ENCODE measurements around the gene SOX15. TPM values are rescaled to one million over a fixed set of nuclear protein-coding genes. Genes with fewer than 3 reads are reported as not detected.

Gene SOX15
- total and polyA plus RNA-seq, 5 donors from 2014 or later, result not detected

DNA sequence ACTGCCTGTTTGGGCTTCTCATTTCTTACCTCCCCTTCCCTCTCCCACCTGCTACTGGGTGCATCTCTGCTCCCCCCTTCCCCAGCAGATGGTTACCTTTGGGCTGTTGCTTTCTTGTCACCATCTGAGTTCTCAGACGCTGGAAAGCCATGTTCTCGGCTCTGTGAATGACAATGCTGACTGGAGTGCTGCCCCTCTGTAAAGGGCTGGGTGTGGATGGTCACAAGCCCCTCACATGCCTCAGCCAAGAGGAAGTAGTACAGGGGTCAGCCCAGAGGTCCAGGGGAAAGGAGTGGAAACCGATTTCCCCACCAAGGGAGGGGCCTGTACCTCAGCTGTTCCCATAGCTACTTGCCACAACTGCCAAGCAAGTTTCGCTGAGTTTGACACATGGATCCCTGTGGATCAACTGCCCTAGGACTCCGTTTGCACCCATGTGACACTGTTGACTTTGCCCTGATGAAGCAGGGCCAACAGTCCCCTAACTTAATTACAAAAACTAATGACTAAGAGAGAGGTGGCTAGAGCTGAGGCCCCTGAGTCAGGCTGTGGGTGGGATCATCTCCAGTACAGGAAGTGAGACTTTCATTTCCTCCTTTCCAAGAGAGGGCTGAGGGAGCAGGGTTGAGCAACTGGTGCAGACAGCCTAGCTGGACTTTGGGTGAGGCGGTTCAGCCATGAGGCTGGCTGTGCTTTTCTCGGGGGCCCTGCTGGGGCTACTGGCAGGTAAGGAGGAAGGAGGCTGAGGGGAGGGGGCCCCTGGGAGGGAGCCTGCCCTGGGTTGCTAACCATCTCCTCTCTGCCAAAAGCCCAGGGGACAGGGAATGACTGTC, 10.7 kb downstream of the SOX15 start, which contains the start of gene CD68:
TSS of gene CD68 (plus strand) at position 638 of the 833 bp plus-strand sequence. CDS start at position 678, 40 bp downstream.
- peak within 1 kb of the TSS; percentile 67 to 98 (median 90) for H3K27ac Mint-ChIP-seq
- Histone ChIP-seq H3K36me3 (ENCODE audit: control insufficient read depth, insufficient read depth, low read length) (peaks cover 47% of the 10 kb centered on the region), H3K27ac (ENCODE audit: insufficient read depth, low read length, poor library complexity, severe bottlenecking) (peak within 1 kb of the TSS; percentile 63), H3K9me3 (ENCODE audit: control insufficient read depth in 2 of 2, low read length in 2 of 2) (no peaks in the 10 kb centered on the region), H3K27me3 (ENCODE audit: control insufficient read depth, insufficient read depth, low read length) (no peaks in the 10 kb centered on the region), H3K4me3 (ENCODE audit: low read depth, low read length) (peak within 1 kb of the TSS; percentile 2), H3K4me1 (ENCODE audit: control insufficient read depth, insufficient read depth, low read length, poor library complexity, severe bottlenecking) (peaks cover 46% of the 10 kb centered on the region)
- peaks cover 10 to 91% (median 50%) of the 10 kb centered on the region in 4 donors for H3K4me1 Mint-ChIP-seq
- peak within 1 kb of the TSS; percentile 48 to 96 (median 64) for H3K4me3 Mint-ChIP-seq
- H3K27me3 Mint-ChIP-seq, result no peaks in the 10 kb centered on the region
- H3K36me3 Mint-ChIP-seq, result peaks cover 47% of the 10 kb centered on the region
- peak in 1 of 3 donors; percentile 79 for DNase-seq
- H3K9me3 Mint-ChIP-seq, result no peaks in the 10 kb centered on the region
- peak; percentile 50 to 55 for ATAC-seq (ENCODE audit: low read depth in 2 of 2)

- Histone ChIP-seq H3K4me3 (ENCODE audit: low read depth, low read length) (no peak overlapping the region), H3K36me3 (ENCODE audit: control insufficient read depth, insufficient read depth, low read length) (peaks cover 49% of the 10 kb centered on the region), H3K4me1 (ENCODE audit: control insufficient read depth, insufficient read depth, low read length, poor library complexity, severe bottlenecking) (peaks cover 41% of the 10 kb centered on the region), H3K9me3 (ENCODE audit: control insufficient read depth in 2 of 2, low read length in 2 of 2) (no peaks in the 10 kb centered on the region), H3K27me3 (ENCODE audit: control insufficient read depth, insufficient read depth, low read length) (no peaks in the 10 kb centered on the region), H3K27ac (ENCODE audit: insufficient read depth, low read length, poor library complexity, severe bottlenecking) (no peak overlapping the region)
- Mint-ChIP-seq H3K4me3 (peak overlapping the region in 2 of 4 donors; percentile 43 to 96), H3K4me1 (peaks cover 5 to 87% (median 50%) of the 10 kb centered on the region in 4 donors), H3K27me3 (peaks cover 9% of the 10 kb centered on the region), H3K27ac (peak overlapping the region in 2 of 3 donors; percentile 62 to 90), H3K36me3 (peaks cover 52% of the 10 kb centered on the region), H3K9me3 (peaks cover 0 to 1% (median 0%) of the 10 kb centered on the region in 7 donors)
- ATAC-seq (ENCODE audit: low read depth in 2 of 2) (no peak), DNase-seq (no peak)
Measured at GRCh38 chr17:7577327-7578199, 12.3 kb downstream of the SOX15 start.

DNA sequence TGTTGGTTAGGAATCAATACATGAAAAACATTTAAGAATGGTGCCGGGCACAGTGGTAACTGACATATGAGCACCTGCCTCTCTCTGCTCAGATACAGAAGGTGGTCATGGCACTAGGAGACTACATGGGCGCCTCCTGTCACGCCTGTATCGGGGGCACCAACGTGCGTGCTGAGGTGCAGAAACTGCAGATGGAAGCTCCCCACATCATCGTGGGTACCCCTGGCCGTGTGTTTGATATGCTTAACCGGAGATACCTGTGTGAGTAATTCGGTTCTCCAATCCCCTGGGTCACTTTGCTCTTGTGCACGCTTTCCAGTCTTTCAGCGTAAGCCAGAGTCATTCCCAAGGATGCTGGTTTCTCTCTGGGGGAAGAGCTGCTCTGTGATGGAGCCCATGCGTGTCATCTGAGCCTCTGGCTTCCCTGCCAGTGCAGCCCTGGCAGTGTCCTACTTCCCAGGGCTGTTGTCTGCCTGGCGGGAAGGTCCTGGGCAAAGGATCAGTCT, 13.4 kb downstream of the SOX15 start:
- no peak for ATAC-seq (ENCODE audit: low read depth in 2 of 2)
- peaks cover 39% of the 10 kb centered on the region for H3K4me1 ChIP-seq (ENCODE audit: control insufficient read depth, insufficient read depth, low read length, poor library complexity, severe bottlenecking)
- H3K27me3 Mint-ChIP-seq, result peaks cover 11% of the 10 kb centered on the region

DNA sequence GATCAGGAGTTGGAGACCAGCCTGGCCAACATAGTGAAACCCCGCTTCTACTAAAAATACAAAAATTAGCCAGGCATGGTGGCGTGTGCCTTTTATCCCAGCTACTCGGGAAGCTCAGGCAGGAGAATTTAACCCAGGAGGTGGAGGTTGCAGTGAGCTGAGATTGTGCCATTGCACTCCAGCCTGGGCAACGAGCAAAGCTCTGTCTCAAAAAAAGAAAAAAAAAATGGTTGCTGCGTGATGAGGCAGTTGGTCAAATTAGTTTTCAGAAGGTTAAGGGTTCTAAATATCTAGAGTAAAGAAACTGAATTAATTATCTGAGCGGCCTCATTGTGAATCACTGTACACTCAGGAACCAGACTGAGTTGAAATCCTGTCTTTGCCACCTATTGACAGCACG, 13.9 kb downstream of the SOX15 start:
- Histone ChIP-seq H3K27me3 (ENCODE audit: control insufficient read depth, insufficient read depth, low read length) (no peaks in the 10 kb centered on the region), H3K27ac (ENCODE audit: insufficient read depth, low read length, poor library complexity, severe bottlenecking) (no peak overlapping the region), H3K9me3 (ENCODE audit: control insufficient read depth in 2 of 2, low read length in 2 of 2) (no peaks in the 10 kb centered on the region), H3K4me1 (ENCODE audit: control insufficient read depth, insufficient read depth, low read length, poor library complexity, severe bottlenecking) (peaks cover 39% of the 10 kb centered on the region), H3K4me3 (ENCODE audit: low read depth, low read length) (no peak overlapping the region), H3K36me3 (ENCODE audit: control insufficient read depth, insufficient read depth, low read length) (peaks cover 49% of the 10 kb centered on the region)
- Mint-ChIP-seq H3K27me3 (peaks cover 11% of the 10 kb centered on the region), H3K9me3 (peaks cover 0 to 1% (median 0%) of the 10 kb centered on the region in 7 donors), H3K4me1 (peaks cover 5 to 83% (median 49%) of the 10 kb centered on the region in 4 donors), H3K27ac (peak overlapping the region in 1 of 3 donors; percentile 97), H3K4me3 (peak overlapping the region in 3 of 4 donors; percentile 28 to 96 (median 29)), H3K36me3 (peaks cover 55% of the 10 kb centered on the region)
- ATAC-seq (ENCODE audit: low read depth in 2 of 2), result no peak
- DNase-seq, result no peak

More for the DNA sequence above, 13.4 kb downstream of the SOX15 start:
- Mint-ChIP-seq H3K4me1 (peaks cover 5 to 86% (median 50%) of the 10 kb centered on the region in 4 donors), H3K4me3 (peak overlapping the region; percentile 4 to 96 (median 32)), H3K9me3 (peaks cover 0 to 1% (median 0%) of the 10 kb centered on the region in 7 donors), H3K36me3 (peaks cover 52% of the 10 kb centered on the region), H3K27ac (peak overlapping the region in 2 of 3 donors; percentile 42 to 62)
- H3K27me3 ChIP-seq (ENCODE audit: control insufficient read depth, insufficient read depth, low read length), result no peaks in the 10 kb centered on the region
- DNase-seq, result no peak
- H3K36me3 ChIP-seq (ENCODE audit: control insufficient read depth, insufficient read depth, low read length), result peaks cover 49% of the 10 kb centered on the region
- no peaks in the 10 kb centered on the region for H3K9me3 ChIP-seq (ENCODE audit: control insufficient read depth in 2 of 2, low read length in 2 of 2)
- no peak overlapping the region for H3K27ac ChIP-seq (ENCODE audit: insufficient read depth, low read length, poor library complexity, severe bottlenecking)
- no peak overlapping the region for H3K4me3 ChIP-seq (ENCODE audit: low read depth, low read length)

GRCh38 chr17:7575481-7575883, 14.4 kb downstream of the SOX15 start:
- Histone ChIP-seq H3K27me3 (ENCODE audit: control insufficient read depth, insufficient read depth, low read length) (no peaks in the 10 kb centered on the region), H3K36me3 (ENCODE audit: control insufficient read depth, insufficient read depth, low read length) (peaks cover 53% of the 10 kb centered on the region), H3K4me3 (ENCODE audit: low read depth, low read length) (peak overlapping the region; percentile 76), H3K9me3 (ENCODE audit: control insufficient read depth in 2 of 2, low read length in 2 of 2) (no peaks in the 10 kb centered on the region), H3K27ac (ENCODE audit: insufficient read depth, low read length, poor library complexity, severe bottlenecking) (peak overlapping the region; percentile 97), H3K4me1 (ENCODE audit: control insufficient read depth, insufficient read depth, low read length, poor library complexity, severe bottlenecking) (peaks cover 39% of the 10 kb centered on the region)
- peaks cover 0 to 1% (median 0%) of the 10 kb centered on the region in 7 donors for H3K9me3 Mint-ChIP-seq
- DNase-seq, result no peak
- no peak for ATAC-seq (ENCODE audit: low read depth in 2 of 2)
- peaks cover 60% of the 10 kb centered on the region for H3K36me3 Mint-ChIP-seq
- H3K4me3 Mint-ChIP-seq, result peak overlapping the region; percentile 96 to 99 (median 98)
- peaks cover 11% of the 10 kb centered on the region for H3K27me3 Mint-ChIP-seq
- H3K27ac Mint-ChIP-seq, result peak overlapping the region in 1 of 3 donors; percentile 97
- peaks cover 5 to 78% (median 46%) of the 10 kb centered on the region in 4 donors for H3K4me1 Mint-ChIP-seq

DNA sequence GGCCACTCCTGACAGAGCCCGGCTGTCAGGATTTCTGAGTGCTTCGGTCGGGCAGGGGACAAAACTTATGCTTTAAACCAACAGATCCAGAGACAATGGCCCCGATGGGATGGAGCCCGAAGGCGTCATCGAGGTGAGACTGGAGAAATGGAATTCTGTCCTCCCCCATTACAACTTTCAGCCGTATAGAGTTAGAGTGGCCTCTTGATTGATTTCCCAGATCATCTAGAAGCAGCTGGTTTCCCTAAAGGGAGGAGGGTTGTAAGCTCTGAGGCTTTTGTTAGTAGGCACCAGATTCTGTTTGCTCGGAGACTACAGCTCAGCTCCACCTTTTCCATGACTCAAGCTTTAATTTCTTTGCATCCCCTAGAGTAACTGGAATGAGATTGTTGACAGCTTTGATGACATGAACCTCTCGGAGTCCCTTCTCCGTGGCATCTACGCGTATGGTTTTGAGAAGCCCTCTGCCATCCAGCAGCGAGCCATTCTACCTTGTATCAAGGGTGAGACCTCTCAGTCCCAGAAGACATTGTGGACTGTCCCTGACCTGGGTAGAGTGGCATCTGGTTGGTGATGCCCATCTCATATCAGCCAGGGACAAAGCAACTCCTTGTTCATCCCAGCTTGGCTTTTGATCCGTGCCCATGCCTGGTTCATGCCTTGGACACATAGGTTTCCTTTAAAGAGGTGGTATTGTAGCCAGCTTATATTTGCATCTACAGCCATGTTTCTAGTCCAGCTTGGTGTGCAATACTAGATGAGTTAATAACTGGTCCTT, 15.5 kb downstream of the SOX15 start:
- ATAC-seq (ENCODE audit: low read depth in 2 of 2) (no peak), DNase-seq (no peak)
- peaks cover 63% of the 10 kb centered on the region for H3K36me3 Mint-ChIP-seq
- H3K27me3 ChIP-seq (ENCODE audit: control insufficient read depth, insufficient read depth, low read length), result no peaks in the 10 kb centered on the region
- peaks cover 11% of the 10 kb centered on the region for H3K27me3 Mint-ChIP-seq
- peaks cover 33% of the 10 kb centered on the region for H3K4me1 ChIP-seq (ENCODE audit: control insufficient read depth, insufficient read depth, low read length, poor library complexity, severe bottlenecking)
- H3K4me3 Mint-ChIP-seq, result peak overlapping the region; percentile 96 to 99 (median 98)
- H3K27ac ChIP-seq (ENCODE audit: insufficient read depth, low read length, poor library complexity, severe bottlenecking), result peak overlapping the region; percentile 97
- H3K4me3 ChIP-seq (ENCODE audit: low read depth, low read length), result peak overlapping the region; percentile 76
- H3K27ac Mint-ChIP-seq, result peak overlapping the region; percentile 71 to 99 (median 97)
- H3K9me3 Mint-ChIP-seq, result peaks cover 0 to 1% (median 0%) of the 10 kb centered on the region in 7 donors
- no peaks in the 10 kb centered on the region for H3K9me3 ChIP-seq (ENCODE audit: control insufficient read depth in 2 of 2, low read length in 2 of 2)
- peaks cover 59% of the 10 kb centered on the region for H3K36me3 ChIP-seq (ENCODE audit: control insufficient read depth, insufficient read depth, low read length)
- peaks cover 4 to 68% (median 38%) of the 10 kb centered on the region in 4 donors for H3K4me1 Mint-ChIP-seq

Data from CD4-positive, CD25-positive, alpha-beta regulatory T cell (primary cell).